ENCODE data around the gene RAPSN.
A peak's percentile ranks its signal among the peaks of the same experiment; 100 is the strongest.

- TF ChIP-seq, protein P1, sequence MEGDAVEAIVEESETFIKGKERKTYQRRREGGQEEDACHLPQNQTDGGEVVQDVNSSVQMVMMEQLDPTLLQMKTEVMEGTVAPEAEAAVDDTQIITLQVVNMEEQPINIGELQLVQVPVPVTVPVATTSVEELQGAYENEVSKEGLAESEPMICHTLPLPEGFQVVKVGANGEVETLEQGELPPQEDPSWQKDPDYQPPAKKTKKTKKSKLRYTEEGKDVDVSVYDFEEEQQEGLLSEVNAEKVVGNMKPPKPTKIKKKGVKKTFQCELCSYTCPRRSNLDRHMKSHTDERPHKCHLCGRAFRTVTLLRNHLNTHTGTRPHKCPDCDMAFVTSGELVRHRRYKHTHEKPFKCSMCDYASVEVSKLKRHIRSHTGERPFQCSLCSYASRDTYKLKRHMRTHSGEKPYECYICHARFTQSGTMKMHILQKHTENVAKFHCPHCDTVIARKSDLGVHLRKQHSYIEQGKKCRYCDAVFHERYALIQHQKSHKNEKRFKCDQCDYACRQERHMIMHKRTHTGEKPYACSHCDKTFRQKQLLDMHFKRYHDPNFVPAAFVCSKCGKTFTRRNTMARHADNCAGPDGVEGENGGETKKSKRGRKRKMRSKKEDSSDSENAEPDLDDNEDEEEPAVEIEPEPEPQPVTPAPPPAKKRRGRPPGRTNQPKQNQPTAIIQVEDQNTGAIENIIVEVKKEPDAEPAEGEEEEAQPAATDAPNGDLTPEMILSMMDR (IDR thresholded peaks at IDR 0.05), result peak in 3 of 6 experiments; percentile 11 to 44 (median 40)
- no peak for TF ChIP-seq POLR2A (IDR thresholded peaks at IDR 0.05)
These were observed 41.8 kb downstream of the RAPSN start for GRCh38 chr11:47406896-47407745.

Measured in upper lobe of left lung (tissue), 4 donors.